ENCODE results near the gene TTC39A.

TTC39A gene

GRCh38 chr1:51345300-51345687 is 14.9 kb upstream of the TTC39A start:
- Mint-ChIP-seq H3K4me3 (no peak overlapping the region), H3K27me3 (ENCODE audit: low read depth) (peaks cover 49% of the 10 kb centered on the region), H3K36me3 (ENCODE audit: low read depth) (no peaks in the 10 kb centered on the region), H3K27ac (no peak overlapping the region), H3K9me3 (no peaks in the 10 kb centered on the region), H3K4me1 (ENCODE audit: low read depth) (peaks cover 1% of the 10 kb centered on the region)

- no peaks in the 10 kb centered on the region for H3K9me3 Mint-ChIP-seq
- no peak overlapping the region for H3K27ac Mint-ChIP-seq
- no peak overlapping the region for H3K4me3 Mint-ChIP-seq
- H3K36me3 Mint-ChIP-seq (ENCODE audit: low read depth): no peaks in the 10 kb centered on the region
- peaks cover 1% of the 10 kb centered on the region for H3K4me1 Mint-ChIP-seq (ENCODE audit: low read depth)
- peaks cover 49% of the 10 kb centered on the region for H3K27me3 Mint-ChIP-seq (ENCODE audit: low read depth)
Observed at GRCh38 chr1:51344602-51345299, 14.4 kb upstream of the TTC39A start.

GRCh38 chr1:51344276-51344601 is 13.9 kb upstream of the TTC39A start:
- Mint-ChIP-seq H3K27me3 (ENCODE audit: low read depth) (peaks cover 49% of the 10 kb centered on the region), H3K4me1 (ENCODE audit: low read depth) (peaks cover 1% of the 10 kb centered on the region), H3K4me3 (peak overlapping the region; percentile 38), H3K27ac (no peak overlapping the region), H3K9me3 (no peaks in the 10 kb centered on the region), H3K36me3 (ENCODE audit: low read depth) (no peaks in the 10 kb centered on the region)

- H3K36me3 Mint-ChIP-seq (ENCODE audit: low read depth): no peaks in the 10 kb centered on the region
- no peak overlapping the region for H3K4me3 Mint-ChIP-seq
- no peaks in the 10 kb centered on the region for H3K9me3 Mint-ChIP-seq
- no peak overlapping the region for H3K27ac Mint-ChIP-seq
- peaks cover 1% of the 10 kb centered on the region for H3K4me1 Mint-ChIP-seq (ENCODE audit: low read depth)
- H3K27me3 Mint-ChIP-seq (ENCODE audit: low read depth): peaks cover 49% of the 10 kb centered on the region
Observed at GRCh38 chr1:51343624-51344023, 13.3 kb upstream of the TTC39A start.

GRCh38 chr1:51342591-51343206 is 12.3 kb upstream of the TTC39A start:
- Mint-ChIP-seq H3K9me3 (no peaks in the 10 kb centered on the region), H3K4me3 (no peak overlapping the region), H3K27me3 (ENCODE audit: low read depth) (peaks cover 51% of the 10 kb centered on the region), H3K4me1 (ENCODE audit: low read depth) (peaks cover 1% of the 10 kb centered on the region), H3K27ac (no peak overlapping the region), H3K36me3 (ENCODE audit: low read depth) (no peaks in the 10 kb centered on the region)

GRCh38 chr1:51341876-51342496 is 11.6 kb upstream of the TTC39A start:
- Mint-ChIP-seq H3K4me3 (no peak overlapping the region), H3K36me3 (ENCODE audit: low read depth) (no peaks in the 10 kb centered on the region), H3K27ac (no peak overlapping the region), H3K27me3 (ENCODE audit: low read depth) (peaks cover 47% of the 10 kb centered on the region), H3K9me3 (no peaks in the 10 kb centered on the region), H3K4me1 (ENCODE audit: low read depth) (peaks cover 1% of the 10 kb centered on the region)

- Mint-ChIP-seq H3K9me3 (no peaks in the 10 kb centered on the region), H3K4me1 (ENCODE audit: low read depth) (no peaks in the 10 kb centered on the region), H3K27ac (no peak overlapping the region), H3K27me3 (ENCODE audit: low read depth) (peaks cover 31% of the 10 kb centered on the region), H3K36me3 (ENCODE audit: low read depth) (no peaks in the 10 kb centered on the region), H3K4me3 (no peak overlapping the region)
Observed at GRCh38 chr1:51340380-51340779, 10.0 kb upstream of the TTC39A start.

- H3K9me3 Mint-ChIP-seq: no peaks in the 10 kb centered on the region
- H3K27me3 Mint-ChIP-seq (ENCODE audit: low read depth): peaks cover 7% of the 10 kb centered on the region
- no peaks in the 10 kb centered on the region for H3K36me3 Mint-ChIP-seq (ENCODE audit: low read depth)
- no peak overlapping the region for H3K4me3 Mint-ChIP-seq
- no peaks in the 10 kb centered on the region for H3K4me1 Mint-ChIP-seq (ENCODE audit: low read depth)
- no peak overlapping the region for H3K27ac Mint-ChIP-seq
Observed at GRCh38 chr1:51336711-51337110, 6.3 kb upstream of the TTC39A start.

GRCh38 chr1:51336004-51336403 is 5.6 kb upstream of the TTC39A start:
- no peaks in the 10 kb centered on the region for H3K36me3 Mint-ChIP-seq (ENCODE audit: low read depth)
- H3K27me3 Mint-ChIP-seq (ENCODE audit: low read depth): peaks cover 14% of the 10 kb centered on the region
- H3K27ac Mint-ChIP-seq: no peak overlapping the region
- no peaks in the 10 kb centered on the region for H3K9me3 Mint-ChIP-seq
- peaks cover 3% of the 10 kb centered on the region for H3K4me1 Mint-ChIP-seq (ENCODE audit: low read depth)
- no peak overlapping the region for H3K4me3 Mint-ChIP-seq

- H3K27ac Mint-ChIP-seq: no peak overlapping the region
- no peaks in the 10 kb centered on the region for H3K36me3 Mint-ChIP-seq (ENCODE audit: low read depth)
- no peaks in the 10 kb centered on the region for H3K9me3 Mint-ChIP-seq
- peaks cover 7% of the 10 kb centered on the region for H3K4me1 Mint-ChIP-seq (ENCODE audit: low read depth)
- peaks cover 34% of the 10 kb centered on the region for H3K27me3 Mint-ChIP-seq (ENCODE audit: low read depth)
- peak overlapping the region; percentile 83 for H3K4me3 Mint-ChIP-seq
Observed at GRCh38 chr1:51331206-51332100, 1.1 kb upstream of the TTC39A start.

GRCh38 chr1:51329443-51330325 is 678 bp downstream of the TTC39A start:
- peak overlapping the region; percentile 21 for H3K4me3 Mint-ChIP-seq
- no peaks in the 10 kb centered on the region for H3K36me3 Mint-ChIP-seq (ENCODE audit: low read depth)
- peaks cover 7% of the 10 kb centered on the region for H3K4me1 Mint-ChIP-seq (ENCODE audit: low read depth)
- H3K9me3 Mint-ChIP-seq: no peaks in the 10 kb centered on the region
- no peak overlapping the region for H3K27ac Mint-ChIP-seq
- peaks cover 34% of the 10 kb centered on the region for H3K27me3 Mint-ChIP-seq (ENCODE audit: low read depth)

- no peak overlapping the region for H3K4me3 Mint-ChIP-seq
- H3K4me1 Mint-ChIP-seq (ENCODE audit: low read depth): peaks cover 7% of the 10 kb centered on the region
- no peaks in the 10 kb centered on the region for H3K36me3 Mint-ChIP-seq (ENCODE audit: low read depth)
- H3K9me3 Mint-ChIP-seq: no peaks in the 10 kb centered on the region
- no peak overlapping the region for H3K27ac Mint-ChIP-seq
- peaks cover 34% of the 10 kb centered on the region for H3K27me3 Mint-ChIP-seq (ENCODE audit: low read depth)
Observed at GRCh38 chr1:51328926-51329325, 1.4 kb downstream of the TTC39A start.

- Mint-ChIP-seq H3K9me3 (no peaks in the 10 kb centered on the region), H3K4me1 (ENCODE audit: low read depth) (peaks cover 7% of the 10 kb centered on the region), H3K4me3 (no peak overlapping the region), H3K27me3 (ENCODE audit: low read depth) (peaks cover 36% of the 10 kb centered on the region), H3K27ac (no peak overlapping the region), H3K36me3 (ENCODE audit: low read depth) (no peaks in the 10 kb centered on the region)
Observed at GRCh38 chr1:51328279-51328678, 2.1 kb downstream of the TTC39A start.

- peaks cover 7% of the 10 kb centered on the region for H3K4me1 Mint-ChIP-seq (ENCODE audit: low read depth)
- H3K36me3 Mint-ChIP-seq (ENCODE audit: low read depth): no peaks in the 10 kb centered on the region
- no peak overlapping the region for H3K4me3 Mint-ChIP-seq
Observed at GRCh38 chr1:51327386-51327785, 3.0 kb downstream of the TTC39A start.

More at GRCh38 chr1:51327386-51327785, 3.0 kb downstream of the TTC39A start:
- no peak overlapping the region for H3K27ac Mint-ChIP-seq
- peaks cover 42% of the 10 kb centered on the region for H3K27me3 Mint-ChIP-seq (ENCODE audit: low read depth)
- no peaks in the 10 kb centered on the region for H3K9me3 Mint-ChIP-seq

Data from T-helper 1 cell treated with Interleukin-12 subunit alpha and Interleukin-12 subunit beta and Interleukin-4 antibody, amounts not matched to agents 30 μg/mL and 1 μg/mL, for 36 hours (primary cell).